Activated gamma-delta T cell treated with anti-CD3 and anti-CD28 coated beads, Interleukin-2, amount 50 U/mL, for 16 hours (primary cell): Measurements from ENCODE around the gene FAM43B.
"Not testable (repeated sequence)": the region's sequence is repeated elsewhere in the genome, so short reads cannot be mapped to it uniquely, and the experiment has no call there.

Experiments
- DNase-seq: peaks from one replicate; pipeline ENCODE4 v3.0.0-alpha.2; 2020; ENCODE audit warnings: low read depth

FAM43B gene, protein sequence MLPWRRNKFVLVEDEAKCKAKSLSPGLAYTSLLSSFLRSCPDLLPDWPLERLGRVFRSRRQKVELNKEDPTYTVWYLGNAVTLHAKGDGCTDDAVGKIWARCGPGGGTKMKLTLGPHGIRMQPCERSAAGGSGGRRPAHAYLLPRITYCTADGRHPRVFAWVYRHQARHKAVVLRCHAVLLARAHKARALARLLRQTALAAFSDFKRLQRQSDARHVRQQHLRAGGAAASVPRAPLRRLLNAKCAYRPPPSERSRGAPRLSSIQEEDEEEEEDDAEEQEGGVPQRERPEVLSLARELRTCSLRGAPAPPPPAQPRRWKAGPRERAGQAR

DNA sequence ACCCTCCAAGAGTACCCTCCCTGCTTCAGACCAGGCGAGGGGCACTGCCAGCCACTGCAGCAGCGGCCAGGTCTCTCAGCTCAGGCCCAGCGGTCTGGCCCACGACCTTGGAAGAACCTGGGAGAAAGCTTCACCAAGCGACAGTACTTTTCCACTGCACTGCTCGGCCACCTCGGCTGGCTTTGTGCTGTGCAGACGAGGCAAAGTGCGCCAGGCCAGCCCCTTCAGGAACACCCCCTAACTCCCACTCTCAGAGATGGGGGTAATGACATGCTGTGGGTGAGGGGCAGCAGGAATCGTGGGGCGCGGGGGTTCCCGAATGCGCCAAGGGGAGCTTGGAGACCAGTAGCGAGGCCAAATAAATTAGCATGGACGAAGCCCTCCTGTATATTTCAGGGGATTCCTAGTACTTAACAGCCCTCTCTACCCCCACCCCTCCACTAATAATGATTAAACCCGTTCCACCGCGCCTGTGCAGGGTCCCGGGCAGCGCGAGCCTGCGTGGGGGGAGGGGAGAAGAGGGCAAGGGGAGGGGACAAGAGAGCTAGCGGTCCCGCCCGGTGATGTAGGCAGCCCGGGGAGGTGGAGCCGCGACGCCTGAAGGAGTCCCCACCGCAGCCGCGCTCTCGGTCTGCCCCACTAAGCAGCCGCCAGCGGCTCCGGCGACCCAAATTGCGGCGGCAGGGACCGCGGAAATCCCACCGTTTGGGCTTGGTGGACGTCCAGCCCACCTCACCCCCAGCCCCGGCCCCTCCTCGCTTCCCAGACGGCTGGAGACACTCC, at the start of gene FAM43B:
Gene FAM43B (plus strand): TSS at position 629 of the 783 bp plus-strand sequence. CDS start 401 bp downstream, outside the sequence.
- DNase-seq: no peak

DNA sequence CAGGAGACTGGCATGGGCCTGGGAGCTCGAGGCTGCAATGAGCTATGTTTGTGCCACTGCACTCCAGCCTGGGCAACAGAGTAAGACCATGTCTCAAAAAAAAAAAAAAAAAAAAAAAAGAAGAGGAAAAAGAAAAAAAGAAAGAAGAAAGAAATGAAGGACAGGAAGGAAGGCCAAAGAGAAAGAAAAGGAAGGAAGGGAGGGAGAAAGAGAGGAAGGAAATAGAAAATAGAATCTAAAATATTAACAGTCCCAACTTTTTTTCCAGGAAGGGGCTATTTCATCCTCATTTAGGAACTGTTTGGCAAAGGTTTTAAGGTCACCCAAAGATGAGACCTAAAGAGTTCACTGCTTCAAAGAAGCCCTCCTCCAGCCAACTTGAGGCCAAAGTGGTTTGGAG, 46.9 kb upstream of the FAM43B start:
- no peak for DNase-seq

GRCh38 chr1:20507248-20507563, 45.2 kb upstream of the FAM43B start:
- DNase-seq: no peak

DNA sequence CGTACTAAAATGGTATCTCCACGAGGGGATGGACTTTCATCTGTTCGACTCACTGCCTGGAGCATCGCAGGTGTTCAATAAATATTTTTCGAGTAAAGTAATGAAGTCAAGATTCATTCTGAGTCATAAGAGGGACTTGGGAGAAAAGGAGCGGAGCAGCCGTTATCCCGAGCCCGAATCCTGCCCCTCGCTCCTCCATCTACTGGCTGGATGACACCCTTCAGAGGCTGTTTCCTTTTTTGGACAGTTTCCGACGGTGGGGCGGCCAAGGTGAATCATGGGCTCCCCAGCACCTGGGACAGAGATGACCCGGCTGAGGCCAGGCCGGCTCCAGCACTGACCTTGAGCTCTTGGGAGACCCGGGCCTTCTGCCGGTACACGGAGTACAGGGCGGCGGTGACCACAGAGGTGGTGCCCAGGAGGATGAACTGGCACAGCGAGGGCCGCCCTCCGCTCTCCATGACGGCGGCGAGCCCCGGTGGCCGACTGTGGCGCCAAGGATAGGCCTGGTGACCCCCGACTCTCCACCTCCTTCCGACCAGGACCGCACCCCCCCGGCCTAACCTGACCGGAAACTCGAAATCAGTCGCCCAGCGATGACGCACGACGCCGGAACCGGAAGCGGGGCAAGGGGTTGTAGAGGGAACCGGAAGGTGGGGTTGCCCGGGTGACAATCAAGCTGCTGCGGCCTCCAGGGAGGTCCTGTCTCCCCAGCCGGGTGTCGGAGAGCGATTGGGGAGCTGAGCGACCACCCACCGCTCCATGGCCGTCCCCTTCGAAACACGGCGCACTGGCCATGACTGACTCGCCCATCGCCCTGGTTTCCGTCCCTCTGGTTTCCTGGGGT, 44.6 kb upstream of the FAM43B start, which contains the start of gene MUL1:
Gene MUL1 (minus strand): TSS at position 588 of the 847 bp plus-strand sequence. CDS start 127 bp downstream, at position 461.
- peak; percentile 92 for DNase-seq

GRCh38 chr1:20508411-20508771, 44.0 kb upstream of the FAM43B start:
- DNase-seq: no peak

DNA sequence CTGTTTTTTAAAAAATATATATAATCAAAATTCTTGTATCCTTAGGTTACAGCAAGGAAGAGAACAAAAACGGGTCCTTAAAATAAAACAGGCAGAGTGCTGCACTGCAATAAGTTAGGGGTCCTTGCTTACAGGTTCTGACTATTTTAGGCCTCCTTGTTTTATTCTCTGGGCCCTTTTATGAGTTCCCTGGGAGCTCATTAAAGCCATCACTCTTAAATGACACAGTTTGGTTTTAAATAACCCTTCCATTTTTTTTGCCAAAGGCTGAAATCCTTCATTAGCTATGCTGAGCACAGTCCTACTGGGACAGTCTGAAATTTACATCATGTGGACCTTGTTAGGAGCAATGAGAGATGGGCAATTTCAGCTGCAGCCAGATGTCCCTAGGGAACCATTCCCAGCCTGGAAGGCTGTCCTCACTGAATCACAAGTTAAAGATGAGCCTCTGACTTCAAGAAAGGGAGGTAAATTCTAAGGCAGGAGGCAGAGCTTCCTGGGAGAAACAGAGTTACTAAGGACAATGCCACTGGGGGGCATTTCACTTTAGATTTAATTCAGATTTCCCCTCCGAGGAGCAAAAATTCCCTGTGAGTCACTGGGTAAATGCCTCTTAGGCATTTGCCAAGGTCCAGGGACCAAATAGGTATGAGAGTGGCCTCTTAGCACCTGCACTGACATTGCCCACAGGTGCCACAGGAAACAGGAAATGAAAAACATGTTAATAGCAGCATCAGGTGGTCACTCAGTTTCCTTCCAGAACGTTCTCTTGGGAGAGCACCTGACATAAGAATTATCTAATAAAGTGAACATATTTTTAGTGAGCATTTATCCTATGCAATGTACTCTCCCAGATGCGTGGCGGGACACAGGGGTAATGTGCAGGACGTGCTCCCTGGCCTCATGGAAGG, 40.6 kb upstream of the FAM43B start:
- no peak for DNase-seq

DNA sequence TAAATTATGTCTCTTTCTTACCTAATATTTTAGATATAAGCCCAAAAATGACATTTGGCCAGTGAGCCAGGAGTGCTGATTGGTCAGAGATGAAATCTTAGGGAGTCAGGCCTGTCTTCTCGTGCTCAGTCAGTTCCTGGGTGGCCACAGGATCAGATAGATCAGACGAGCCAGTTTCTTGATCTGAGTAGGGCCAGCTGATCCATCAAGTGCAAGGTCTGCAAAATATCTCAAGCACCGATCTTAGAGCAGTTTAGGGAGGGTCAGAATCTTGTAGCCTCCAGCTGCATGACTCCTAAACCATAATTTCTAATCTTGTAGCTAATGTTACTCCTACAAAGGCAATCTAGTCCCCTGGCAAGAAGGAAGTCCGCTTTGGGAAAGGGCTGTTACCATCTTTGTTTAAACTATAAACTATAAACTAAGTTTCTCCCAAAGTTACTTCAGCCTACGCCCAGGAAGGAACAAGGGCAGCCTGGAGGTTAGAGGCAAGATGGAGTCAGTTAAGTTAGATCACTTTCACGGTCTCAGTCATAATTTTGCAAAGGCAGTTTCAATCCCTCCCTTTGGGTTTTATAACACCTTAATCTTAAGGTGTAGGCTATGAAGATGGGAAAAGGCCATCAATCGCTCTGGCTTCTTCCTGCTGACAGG, 32.6 kb upstream of the FAM43B start:
- not testable (repeated sequence) for DNase-seq

DNA sequence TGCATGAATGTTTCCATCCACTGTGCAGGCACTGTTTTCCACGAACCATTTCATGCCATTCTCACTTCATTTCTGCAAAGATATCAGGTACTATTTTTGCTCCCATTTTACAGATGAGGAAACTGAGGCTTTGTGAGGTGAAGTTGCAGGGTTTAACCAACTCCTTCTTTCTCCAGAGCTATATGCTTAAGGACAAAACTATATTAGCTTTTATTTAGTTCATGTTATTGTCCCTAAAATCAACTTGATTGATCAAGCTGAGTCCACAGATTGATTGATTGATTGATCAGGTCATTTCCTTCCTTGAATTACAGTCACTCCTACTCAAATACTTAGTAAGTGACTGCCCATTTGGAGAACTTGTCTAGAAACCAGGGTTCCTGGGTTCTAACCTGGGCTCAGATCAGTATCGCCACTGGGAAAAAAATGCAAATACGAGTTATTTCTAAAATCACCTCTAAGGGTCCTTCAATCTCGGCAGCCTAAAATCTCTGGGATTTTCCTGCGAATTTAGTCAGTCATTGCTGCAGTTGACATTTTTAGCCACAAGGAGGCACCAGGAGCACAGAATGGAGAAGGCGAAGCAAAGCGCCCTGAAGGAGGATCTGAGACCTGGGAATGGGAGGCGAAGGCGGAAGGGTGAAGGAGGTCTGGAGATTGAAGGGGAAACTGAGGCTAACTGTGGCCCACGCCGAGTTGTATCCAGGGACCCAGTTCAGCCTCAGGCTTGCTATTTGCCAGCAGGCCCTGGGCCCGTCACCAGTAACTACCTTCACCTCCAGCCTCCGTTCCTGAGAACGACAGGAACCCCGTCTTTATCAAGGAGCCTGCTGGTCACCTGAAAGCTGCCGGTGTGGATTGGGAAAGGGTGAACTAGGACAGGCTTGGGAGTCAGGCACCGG, 30.2 kb upstream of the FAM43B start:
- peak; percentile 33 for DNase-seq

DNA sequence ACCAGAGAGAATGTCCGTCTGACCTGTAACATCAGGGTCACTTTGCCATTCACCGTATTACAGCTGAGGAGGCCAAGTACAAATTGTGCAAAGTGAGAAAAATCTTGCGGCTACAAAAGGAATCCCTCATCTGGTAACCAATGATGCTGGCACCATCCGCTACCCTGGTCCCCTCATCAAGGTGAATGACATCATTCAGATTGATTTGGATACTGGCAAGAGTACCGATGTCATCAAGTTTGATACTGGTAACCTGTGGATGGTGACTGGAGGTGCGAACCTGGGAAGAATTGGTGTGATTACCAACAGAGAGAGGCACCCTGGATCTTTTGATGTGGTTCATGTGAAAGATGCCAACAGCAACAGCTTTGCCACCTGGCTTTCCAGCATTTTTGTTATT, 26.1 kb upstream of the FAM43B start:
- DNase-seq: no peak

DNA sequence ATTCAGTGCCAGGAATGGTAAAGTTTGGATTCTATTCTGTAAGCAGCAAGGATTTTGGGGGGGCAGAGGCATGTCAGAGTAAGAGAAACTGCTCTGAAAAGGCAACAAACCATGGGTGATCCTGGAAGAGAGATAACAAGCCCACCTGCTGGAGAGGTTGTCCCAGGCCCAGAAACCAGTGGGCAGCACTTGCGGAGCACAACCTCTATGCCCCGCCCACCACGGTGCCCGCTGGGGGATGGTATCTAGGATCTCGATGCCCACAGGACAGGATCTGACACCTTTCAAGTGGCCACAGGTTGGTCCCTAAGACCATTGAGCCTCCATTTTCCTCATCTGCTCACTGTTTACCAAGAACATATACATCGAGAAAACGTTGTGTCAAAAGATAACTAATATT, 24.2 kb upstream of the FAM43B start:
- no peak for DNase-seq

- no peak for DNase-seq
Measured at GRCh38 chr1:20530306-20530705, 22.1 kb upstream of the FAM43B start.

DNA sequence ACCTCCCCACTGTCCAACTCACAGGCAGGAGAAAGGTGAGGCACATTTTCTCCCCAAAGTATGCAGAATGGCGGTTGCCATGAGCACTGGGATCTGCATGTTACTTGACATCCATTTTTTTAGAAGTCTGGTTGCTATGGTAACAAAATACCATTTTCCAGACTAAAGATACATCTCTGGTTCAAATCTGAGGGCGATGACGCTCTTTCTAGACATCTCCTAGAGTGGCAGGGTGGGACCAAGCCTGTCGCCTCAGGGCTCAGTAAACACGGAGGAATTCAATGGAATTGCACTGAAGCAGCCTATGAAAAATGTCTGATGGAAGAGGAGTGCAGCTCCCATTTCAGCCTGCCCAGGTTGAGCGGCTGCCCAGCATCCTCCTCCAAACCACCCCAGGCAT, 21.5 kb upstream of the FAM43B start:
- no peak for DNase-seq

- no peak for DNase-seq
Measured at GRCh38 chr1:20533635-20534034, 18.7 kb upstream of the FAM43B start.

- no peak for DNase-seq
Measured at GRCh38 chr1:20534659-20535417, 17.5 kb upstream of the FAM43B start.

- no peak for DNase-seq
Measured at GRCh38 chr1:20538227-20538626, 14.1 kb upstream of the FAM43B start.

- no peak for DNase-seq
Measured at GRCh38 chr1:20538760-20539551, 13.4 kb upstream of the FAM43B start.

DNA sequence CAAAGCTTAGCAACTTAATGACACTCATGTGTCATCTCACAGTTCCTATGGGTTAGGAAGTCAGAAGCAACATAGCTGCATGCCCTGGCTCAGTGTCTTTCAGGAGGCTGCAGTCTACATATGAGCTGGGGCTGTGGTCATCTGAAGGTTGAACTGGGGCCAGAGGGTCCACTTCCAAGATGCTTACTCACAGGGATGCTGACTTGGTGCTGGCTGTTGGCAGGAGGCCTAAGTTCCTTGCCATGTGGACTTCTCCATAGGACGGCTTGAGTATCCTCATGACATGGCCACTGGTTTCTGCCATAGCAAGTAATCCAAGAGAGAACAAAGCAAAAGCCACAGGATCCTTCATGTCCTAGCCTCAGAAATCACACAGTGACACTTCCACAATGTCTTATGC, 12.1 kb upstream of the FAM43B start:
- DNase-seq: no peak

DNA sequence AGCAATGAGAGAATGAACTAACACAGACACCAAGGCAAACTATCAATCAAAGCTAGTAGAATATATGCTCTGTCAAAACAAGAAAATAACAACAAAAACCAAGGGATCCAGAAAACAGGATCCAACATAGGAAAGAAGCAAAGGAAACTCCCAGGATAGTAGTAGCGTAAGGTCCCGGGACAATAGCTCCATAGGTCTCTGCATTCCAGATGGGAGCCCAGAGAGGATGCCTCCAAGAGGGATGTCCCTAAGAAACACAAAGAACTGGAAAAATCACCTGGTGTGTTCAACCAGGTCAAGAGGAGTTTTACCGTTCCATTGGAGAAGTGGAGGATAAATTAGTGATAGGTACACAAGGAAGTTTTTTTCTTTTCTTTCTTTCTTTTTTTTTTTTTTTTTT, 5.7 kb upstream of the FAM43B start:
- DNase-seq: no peak
